ENCODE results near the gene CTBP2. TPM values are rescaled to one million over a fixed set of nuclear protein-coding genes. Genes with fewer than 3 reads are reported as not detected.

CTBP2 gene
- total RNA-seq, 4 donors from 2014 or later, result 74.8 to 103 (median 79.2) TPM

GRCh38 chr10:125006921-125007426, 153.4 kb downstream of the CTBP2 start:
- WGBS, 2 donors (ENCODE audit: low coverage in 1 of 2), result 80 to 93% methylated on average over 5 to 6 of the region's 19 CpGs

GRCh38 chr10:125006188-125006680, 154.1 kb downstream of the CTBP2 start:
- Histone ChIP-seq H3K4me3 (no peak overlapping the region), H3K36me3 (peaks cover 0 to 64% of the 10 kb centered on the region in 2 donors), H3K4me1 (peaks cover 0 to 77% (median 23%) of the 10 kb centered on the region in 3 donors), H3K27ac (no peak overlapping the region), H3K9me3 (no peaks in the 10 kb centered on the region), H3K27me3 (no peaks in the 10 kb centered on the region)
- WGBS, 2 donors (ENCODE audit: low coverage in 1 of 2), result 20 to 100% methylated on average over 1 to 6 of the region's 9 CpGs
- TF ChIP-seq, protein P1, sequence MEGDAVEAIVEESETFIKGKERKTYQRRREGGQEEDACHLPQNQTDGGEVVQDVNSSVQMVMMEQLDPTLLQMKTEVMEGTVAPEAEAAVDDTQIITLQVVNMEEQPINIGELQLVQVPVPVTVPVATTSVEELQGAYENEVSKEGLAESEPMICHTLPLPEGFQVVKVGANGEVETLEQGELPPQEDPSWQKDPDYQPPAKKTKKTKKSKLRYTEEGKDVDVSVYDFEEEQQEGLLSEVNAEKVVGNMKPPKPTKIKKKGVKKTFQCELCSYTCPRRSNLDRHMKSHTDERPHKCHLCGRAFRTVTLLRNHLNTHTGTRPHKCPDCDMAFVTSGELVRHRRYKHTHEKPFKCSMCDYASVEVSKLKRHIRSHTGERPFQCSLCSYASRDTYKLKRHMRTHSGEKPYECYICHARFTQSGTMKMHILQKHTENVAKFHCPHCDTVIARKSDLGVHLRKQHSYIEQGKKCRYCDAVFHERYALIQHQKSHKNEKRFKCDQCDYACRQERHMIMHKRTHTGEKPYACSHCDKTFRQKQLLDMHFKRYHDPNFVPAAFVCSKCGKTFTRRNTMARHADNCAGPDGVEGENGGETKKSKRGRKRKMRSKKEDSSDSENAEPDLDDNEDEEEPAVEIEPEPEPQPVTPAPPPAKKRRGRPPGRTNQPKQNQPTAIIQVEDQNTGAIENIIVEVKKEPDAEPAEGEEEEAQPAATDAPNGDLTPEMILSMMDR (IDR thresholded peaks at IDR 0.05), result no peak
- ATAC-seq, result no peak

More at GRCh38 chr10:125006921-125007426, 153.4 kb downstream of the CTBP2 start:
- peaks cover 0 to 64% of the 10 kb centered on the region in 2 donors for H3K36me3 ChIP-seq
- H3K27me3 ChIP-seq, result no peaks in the 10 kb centered on the region
- ATAC-seq, result peak; percentile 37
- TF ChIP-seq POLR2A (IDR thresholded peaks at IDR 0.05) (no peak), EP300 (IDR thresholded peaks at IDR 0.05) (no peak), POLR2AphosphoS5 (IDR thresholded peaks at IDR 0.05) (no peak)
- TF ChIP-seq, protein P1 (IDR thresholded peaks at IDR 0.05), result no peak
- no peak overlapping the region for H3K4me3 ChIP-seq
- H3K4me1 ChIP-seq, result peaks cover 0 to 77% (median 18%) of the 10 kb centered on the region in 3 donors
- no peaks in the 10 kb centered on the region for H3K9me3 ChIP-seq
- no peak overlapping the region for H3K27ac ChIP-seq

DNA sequence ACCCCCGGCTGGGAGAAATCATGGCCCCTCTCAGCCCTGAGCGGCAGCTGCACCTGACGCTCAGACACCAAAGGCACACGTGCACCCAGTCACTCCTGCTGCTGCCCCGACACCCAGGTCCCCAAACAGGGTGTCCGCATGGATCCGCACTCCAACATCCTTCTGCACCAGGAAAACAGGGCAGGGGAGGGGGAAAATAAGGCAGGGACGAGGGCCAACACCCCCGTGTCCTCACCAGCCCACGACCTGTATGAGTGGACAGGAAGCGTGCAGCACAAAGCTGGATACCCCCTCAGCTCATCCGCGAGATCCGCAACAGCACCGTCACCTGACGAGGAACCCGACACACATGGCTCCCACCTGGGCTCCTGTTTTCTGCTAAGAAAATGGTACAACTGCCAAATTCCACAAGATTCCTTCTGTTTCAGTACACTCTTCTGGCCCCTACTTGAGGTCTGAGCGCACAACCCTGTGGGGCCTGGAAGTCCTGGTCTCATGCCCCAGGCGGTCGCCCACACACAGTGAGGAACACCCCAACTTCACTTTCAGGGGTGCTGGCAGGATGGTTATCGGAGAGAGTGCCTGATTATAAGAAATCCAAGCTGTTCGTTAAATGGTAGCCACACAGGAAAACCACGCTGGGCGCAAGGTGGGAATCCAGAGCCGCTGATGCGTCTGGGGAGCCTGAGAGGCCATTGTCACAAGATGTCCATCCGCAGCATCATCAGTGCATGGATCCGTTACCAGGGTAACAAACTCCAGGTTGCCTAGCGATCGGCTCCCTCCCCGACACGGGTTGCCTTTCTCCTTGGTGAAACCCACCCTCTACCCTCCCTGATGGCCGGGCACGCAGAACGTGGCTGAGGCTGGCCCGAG, 154.8 kb downstream of the CTBP2 start:
- H3K36me3 ChIP-seq, result peaks cover 0 to 67% of the 10 kb centered on the region in 2 donors
- H3K27ac ChIP-seq, result no peak overlapping the region
- no peak overlapping the region for H3K4me3 ChIP-seq
- H3K27me3 ChIP-seq, result no peaks in the 10 kb centered on the region
- peaks cover 0 to 79% (median 30%) of the 10 kb centered on the region in 3 donors for H3K4me1 ChIP-seq
- no peak for ATAC-seq
- TF ChIP-seq, protein P1 (IDR thresholded peaks at IDR 0.05), result no peak
- no peak for TF ChIP-seq EP300 (IDR thresholded peaks at IDR 0.05)
- TF ChIP-seq POLR2AphosphoS5 (IDR thresholded peaks at IDR 0.05), result no peak
- no peak for TF ChIP-seq POLR2A (IDR thresholded peaks at IDR 0.05)
- no peaks in the 10 kb centered on the region for H3K9me3 ChIP-seq
- 91% methylated on average over 11 of the region's 36 CpGs; no CpG with 5 or more reads in 1 of the 2 donors for WGBS, 2 donors (ENCODE audit: low coverage in 1 of 2)

DNA sequence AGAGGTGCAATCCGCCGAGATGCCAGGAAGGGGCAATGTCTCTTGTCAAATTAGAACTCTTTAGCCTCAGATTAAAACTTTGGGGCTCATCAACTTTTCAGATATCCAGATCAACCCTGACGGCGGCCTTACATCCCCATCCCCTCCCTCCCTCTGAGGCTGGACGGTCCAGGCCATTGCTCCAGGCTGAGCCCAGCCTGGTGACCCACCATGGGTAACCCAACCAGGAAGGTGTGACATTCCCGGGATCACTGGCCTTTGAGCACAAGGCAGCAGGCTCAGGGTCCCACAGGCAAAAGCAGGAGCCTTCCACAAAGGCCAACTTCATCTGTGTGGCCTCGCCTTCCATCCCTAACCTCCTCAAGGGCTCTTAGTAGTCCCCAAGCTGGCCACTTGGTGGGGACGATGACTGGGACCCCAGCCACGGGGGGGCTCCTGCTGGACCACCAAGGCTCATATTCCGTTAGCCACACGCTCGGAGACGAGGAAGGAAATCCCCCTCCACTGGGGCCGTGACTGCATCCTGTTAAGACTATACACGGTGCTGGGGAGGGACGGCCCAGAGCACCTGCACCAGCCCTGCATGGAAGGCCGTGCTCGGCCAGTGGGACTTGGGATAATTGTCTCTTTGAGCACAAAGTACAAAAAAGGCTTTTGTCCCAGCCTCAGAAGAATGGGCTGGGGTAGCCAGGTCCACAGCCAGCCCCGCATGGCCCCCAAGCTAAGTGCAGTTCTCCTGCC, 155.6 kb downstream of the CTBP2 start:
- TF ChIP-seq POLR2AphosphoS5 (IDR thresholded peaks at IDR 0.05), result no peak
- no peak for TF ChIP-seq EP300 (IDR thresholded peaks at IDR 0.05)
- no peak for TF ChIP-seq POLR2A (IDR thresholded peaks at IDR 0.05)
- Histone ChIP-seq H3K27me3 (no peaks in the 10 kb centered on the region), H3K36me3 (peaks cover 0 to 73% of the 10 kb centered on the region in 2 donors), H3K9me3 (no peaks in the 10 kb centered on the region), H3K4me1 (peaks cover 0 to 82% (median 37%) of the 10 kb centered on the region in 3 donors), H3K4me3 (no peak overlapping the region), H3K27ac (no peak overlapping the region)
- 71% methylated on average over 4 of the region's 19 CpGs; no CpG with 5 or more reads in 1 of the 2 donors for WGBS, 2 donors (ENCODE audit: low coverage in 1 of 2)
- no peak for ATAC-seq

- no peak overlapping the region for H3K4me3 ChIP-seq
- 70% methylated on average over 2 of the region's 14 CpGs; no CpG with 5 or more reads in 1 of the 2 donors for WGBS, 2 donors (ENCODE audit: low coverage in 1 of 2)
These were observed 156.4 kb downstream of the CTBP2 start for GRCh38 chr10:125003901-125004467.

More at GRCh38 chr10:125003901-125004467, 156.4 kb downstream of the CTBP2 start:
- H3K27me3 ChIP-seq, result no peaks in the 10 kb centered on the region
- H3K36me3 ChIP-seq, result peaks cover 0 to 77% of the 10 kb centered on the region in 2 donors
- H3K4me1 ChIP-seq, result peaks cover 4 to 82% (median 37%) of the 10 kb centered on the region in 3 donors
- no peak overlapping the region for H3K27ac ChIP-seq
- no peaks in the 10 kb centered on the region for H3K9me3 ChIP-seq
- ATAC-seq, result no peak
- TF ChIP-seq POLR2A (IDR thresholded peaks at IDR 0.05) (no peak), POLR2AphosphoS5 (IDR thresholded peaks at IDR 0.05) (no peak), EP300 (IDR thresholded peaks at IDR 0.05) (no peak)
- TF ChIP-seq, protein P1 (IDR thresholded peaks at IDR 0.05), result no peak

Data from gastroesophageal sphincter (tissue), 4 donors.